Stimulated activated naive CD8-positive, alpha-beta T cell treated with anti-CD3 and anti-CD28 coated beads, Interleukin-15, amount 100 ng/mL, for 72 hours (primary cell): ENCODE results near the gene MMP17.
"Not testable (repeated sequence)": the region's sequence is repeated elsewhere in the genome, so short reads cannot be mapped to it uniquely, and the experiment has no call there.

ENCODE experiments used
- ATAC-seq: fragments of 150-1000 bp; cut with Tn5 transposase; 2 replicates; pipeline ENCODE4 v1.10.0; 2021; ENCODE audit warnings: mild to moderate bottlenecking, moderate library complexity
- DNase-seq, 2 donors: peaks; one replicate each; pipeline ENCODE4 v3.0.0; 2021 to 2022
- H3K27ac Mint-ChIP-seq, 2 donors: one replicate each; pipeline ENCODE4 v1.8.0; 2022; ENCODE audit warnings: mild to moderate bottlenecking in 2 of 2, mixed read lengths in 2 of 2, moderate library complexity in 2 of 2
- H3K27me3 Mint-ChIP-seq: one replicate; pipeline ENCODE4 v1.8.0; 2022; ENCODE audit warnings: mixed read lengths
- H3K4me1 Mint-ChIP-seq: one replicate; pipeline ENCODE4 v1.8.0; 2022; ENCODE audit warnings: mild to moderate bottlenecking, mixed read lengths
- H3K4me3 Mint-ChIP-seq, 2 donors: one replicate each; pipeline ENCODE4 v1.8.0; 2022; ENCODE audit warnings: mild to moderate bottlenecking in 2 of 2, mixed read lengths in 2 of 2, moderate library complexity in 1 of 2
- H3K9me3 Mint-ChIP-seq, 2 donors: one replicate each; pipeline ENCODE4 v1.8.0; 2022; ENCODE audit warnings: mixed read lengths in 2 of 2

The MMP17 gene

DNA sequence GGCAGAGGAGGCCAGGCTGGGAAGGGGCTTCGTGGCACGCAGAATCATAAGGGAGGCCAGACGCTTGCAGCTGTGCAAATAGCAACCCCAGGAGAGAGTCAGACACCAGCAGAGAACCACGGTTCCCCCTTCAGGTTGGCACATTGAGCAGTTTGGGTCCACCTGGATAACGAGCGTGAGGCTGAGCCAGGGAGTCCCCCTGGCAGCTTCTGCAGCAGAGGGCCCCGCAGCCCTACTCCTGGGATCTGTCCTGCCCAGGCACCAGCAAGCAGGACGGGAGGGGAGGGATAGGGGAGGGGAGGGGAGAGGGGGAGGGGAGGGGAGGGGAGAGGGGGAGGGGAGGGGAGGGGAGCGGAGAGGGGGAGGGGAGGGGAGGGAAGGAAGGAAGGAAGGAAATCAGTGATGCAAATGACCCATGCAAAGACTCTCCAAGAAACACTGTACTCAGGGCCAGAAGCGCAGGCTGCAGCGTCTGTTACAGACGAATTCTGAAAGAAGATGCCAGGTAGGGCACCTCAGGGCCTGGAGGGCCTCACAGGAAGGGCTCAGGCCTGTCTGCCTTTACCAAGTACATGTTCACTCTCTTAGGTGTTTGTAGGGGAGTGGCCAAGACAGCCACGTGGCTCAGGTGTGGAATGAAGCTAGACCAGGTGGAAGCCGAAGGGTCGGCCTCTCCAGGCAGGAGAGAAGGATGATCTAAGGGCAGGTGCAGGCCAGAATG lies 32.3 kb upstream of the MMP17 start:
- peak overlapping the region; percentile 37 to 81 for H3K27ac Mint-ChIP-seq
- DNase-seq: no peak
- H3K4me3 Mint-ChIP-seq: no peak overlapping the region
- ATAC-seq: no peak
- no peaks in the 10 kb centered on the region for H3K27me3 Mint-ChIP-seq
- no peaks in the 10 kb centered on the region for H3K9me3 Mint-ChIP-seq
- H3K4me1 Mint-ChIP-seq: no peaks in the 10 kb centered on the region

- Mint-ChIP-seq H3K9me3 (no peaks in the 10 kb centered on the region), H3K4me3 (no peak overlapping the region), H3K4me1 (no peaks in the 10 kb centered on the region), H3K27ac (peak overlapping the region; percentile 37 to 81), H3K27me3 (no peaks in the 10 kb centered on the region)
- ATAC-seq (no peak), DNase-seq (no peak)
These were observed 31.8 kb upstream of the MMP17 start for GRCh38 chr12:131796411-131796736.

- no peak for DNase-seq
- Mint-ChIP-seq H3K4me1 (no peaks in the 10 kb centered on the region), H3K4me3 (no peak overlapping the region), H3K27me3 (no peaks in the 10 kb centered on the region), H3K27ac (peak overlapping the region in 1 of 2 donors; percentile 8), H3K9me3 (no peaks in the 10 kb centered on the region)
- peak; percentile 3 for ATAC-seq
These were observed 31.2 kb upstream of the MMP17 start for GRCh38 chr12:131796754-131797587.

DNA sequence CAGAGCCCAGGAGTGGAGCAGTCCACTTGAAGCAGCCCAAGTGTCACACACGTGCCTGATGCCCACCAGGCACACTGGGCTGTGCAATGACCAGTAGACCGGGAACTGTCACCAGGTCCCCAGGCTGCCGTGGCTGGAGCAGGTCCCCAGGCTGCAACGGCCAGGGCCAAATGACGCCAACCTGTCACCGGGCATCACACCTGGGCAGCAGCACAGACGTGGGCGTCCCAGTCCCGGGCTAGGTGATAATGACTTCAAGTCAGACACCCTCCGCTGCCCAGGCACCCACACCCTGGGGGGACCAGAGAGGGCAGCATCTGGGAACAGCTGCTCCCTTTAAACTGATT lies 30.6 kb upstream of the MMP17 start:
- Mint-ChIP-seq H3K27me3 (no peaks in the 10 kb centered on the region), H3K27ac (no peak overlapping the region), H3K4me1 (no peaks in the 10 kb centered on the region), H3K4me3 (no peak overlapping the region), H3K9me3 (no peaks in the 10 kb centered on the region)
- DNase-seq (no peak), ATAC-seq (no peak)

GRCh38 chr12:131799195-131799594 lies 29.0 kb upstream of the MMP17 start:
- Mint-ChIP-seq H3K27ac (peak overlapping the region in 1 of 2 donors; percentile 25), H3K4me3 (no peak overlapping the region), H3K4me1 (no peaks in the 10 kb centered on the region), H3K27me3 (no peaks in the 10 kb centered on the region), H3K9me3 (no peaks in the 10 kb centered on the region)
- no peak for ATAC-seq
- DNase-seq: no peak

DNA sequence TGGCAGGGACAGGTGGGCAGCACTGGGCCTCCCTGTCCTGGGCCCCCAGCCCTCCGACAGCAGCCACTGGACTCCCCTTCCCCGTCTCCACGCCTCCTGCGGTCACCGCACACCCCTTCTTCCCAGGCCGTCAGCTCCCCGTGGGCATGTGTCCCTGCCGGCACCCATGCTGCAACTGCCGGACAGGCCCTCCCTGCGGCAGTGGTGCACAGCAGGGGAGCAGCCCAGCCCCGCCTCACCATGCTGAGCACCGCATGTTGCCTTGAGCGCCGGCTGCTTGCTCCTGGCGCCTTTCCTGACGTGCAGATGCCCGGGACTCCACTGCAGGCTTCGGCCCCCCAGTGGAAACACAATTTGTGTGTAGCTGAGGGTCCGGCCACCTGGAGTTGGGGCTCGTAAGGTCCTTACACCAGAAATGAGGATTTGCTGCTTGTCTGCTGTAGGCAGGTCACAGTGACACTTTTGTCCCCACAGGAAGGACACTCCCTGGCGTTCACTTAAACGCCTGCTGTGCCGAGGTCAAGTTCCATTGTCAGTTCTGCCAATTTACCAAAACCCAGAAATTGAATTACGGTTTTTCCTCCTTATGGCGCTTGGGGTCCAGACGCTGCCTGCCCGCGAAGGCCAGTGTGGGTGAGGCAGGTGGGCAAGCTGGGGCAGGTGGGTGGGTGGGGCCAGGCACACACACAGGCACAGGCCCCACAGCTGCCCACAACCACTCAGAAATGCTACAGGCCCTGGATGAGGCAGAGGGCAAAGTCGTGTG lies 28.2 kb upstream of the MMP17 start:
- Mint-ChIP-seq H3K9me3 (no peaks in the 10 kb centered on the region), H3K27ac (peak overlapping the region in 1 of 2 donors; percentile 83), H3K4me1 (no peaks in the 10 kb centered on the region), H3K4me3 (no peak overlapping the region), H3K27me3 (no peaks in the 10 kb centered on the region)
- ATAC-seq (peak; percentile 17), DNase-seq (no peak)

- no peaks in the 10 kb centered on the region for H3K4me1 Mint-ChIP-seq
- no peaks in the 10 kb centered on the region for H3K27me3 Mint-ChIP-seq
- H3K27ac Mint-ChIP-seq: no peak overlapping the region
- no peaks in the 10 kb centered on the region for H3K9me3 Mint-ChIP-seq
- DNase-seq: no peak
- no peak overlapping the region for H3K4me3 Mint-ChIP-seq
- ATAC-seq: peak; percentile 49
These were observed 27.5 kb upstream of the MMP17 start for GRCh38 chr12:131800594-131801135.

DNA sequence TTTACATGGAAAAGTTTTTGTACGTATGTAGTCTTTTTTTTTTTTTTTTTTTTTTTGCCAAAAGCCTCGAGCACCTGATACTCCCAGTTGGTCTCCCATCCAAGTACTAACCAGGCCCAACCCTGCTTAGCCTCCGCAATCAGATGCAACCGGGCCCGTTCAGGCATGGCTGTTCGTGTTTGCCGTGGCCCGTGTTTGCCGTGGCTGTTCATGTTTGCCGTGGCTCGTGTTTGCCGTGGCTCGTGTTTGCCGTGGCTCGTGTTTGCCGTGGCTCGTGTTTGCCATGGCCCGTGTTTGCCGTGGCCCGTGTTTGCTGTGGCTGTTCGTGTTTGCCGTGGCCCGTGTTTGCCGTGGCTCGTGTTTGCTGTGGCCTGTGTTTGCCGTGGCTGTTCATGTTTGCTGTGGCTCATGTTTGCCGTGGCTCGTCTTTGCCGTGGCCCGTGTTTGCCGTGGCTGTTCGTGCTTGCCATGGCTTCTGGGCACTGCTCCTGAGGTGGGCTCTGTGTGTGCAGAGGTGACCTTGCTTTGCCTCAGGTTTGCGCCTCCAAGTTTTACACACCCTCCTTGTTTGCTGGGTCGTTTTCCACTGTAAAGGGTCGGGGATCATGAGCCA lies 26.8 kb upstream of the MMP17 start:
- DNase-seq (no peak), ATAC-seq (no peak)
- peak overlapping the region in 1 of 2 donors; percentile 48 for H3K27ac Mint-ChIP-seq
- no peak overlapping the region for H3K4me3 Mint-ChIP-seq
- H3K4me1 Mint-ChIP-seq: no peaks in the 10 kb centered on the region
- no peaks in the 10 kb centered on the region for H3K9me3 Mint-ChIP-seq
- H3K27me3 Mint-ChIP-seq: no peaks in the 10 kb centered on the region

DNA sequence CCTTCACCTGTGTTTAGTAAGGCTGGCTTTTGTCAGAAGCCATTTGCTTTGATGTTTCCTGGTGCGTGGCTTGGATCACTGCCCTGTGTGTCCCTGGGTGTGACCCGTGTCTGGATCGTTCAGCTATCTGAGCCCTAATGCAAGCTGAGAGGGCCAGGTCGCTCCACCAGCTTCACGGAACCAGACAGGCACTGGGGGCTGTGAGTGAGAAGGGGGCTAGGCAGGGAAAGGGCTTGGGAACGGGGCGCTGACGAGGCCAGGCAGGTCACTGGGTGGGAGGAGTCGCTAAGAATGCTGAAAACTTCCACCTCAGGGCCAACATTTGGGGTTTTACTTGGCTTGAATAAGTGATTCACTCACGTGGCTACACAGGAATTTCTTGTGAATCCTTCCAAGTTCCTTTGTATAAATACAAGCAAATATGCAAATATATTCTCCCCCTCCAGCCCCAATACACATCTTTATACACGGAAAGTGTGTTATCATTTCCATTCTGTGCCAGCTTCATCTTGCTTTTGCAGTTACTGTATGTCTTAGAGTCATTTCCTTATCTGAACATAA lies 24.2 kb upstream of the MMP17 start:
- no peaks in the 10 kb centered on the region for H3K27me3 Mint-ChIP-seq
- DNase-seq (no peak), ATAC-seq (no peak)
- no peaks in the 10 kb centered on the region for H3K9me3 Mint-ChIP-seq
- H3K4me3 Mint-ChIP-seq: no peak overlapping the region
- no peaks in the 10 kb centered on the region for H3K4me1 Mint-ChIP-seq
- no peak overlapping the region for H3K27ac Mint-ChIP-seq

- DNase-seq: no peak
- Mint-ChIP-seq H3K4me1 (no peaks in the 10 kb centered on the region), H3K9me3 (no peaks in the 10 kb centered on the region), H3K4me3 (no peak overlapping the region), H3K27me3 (no peaks in the 10 kb centered on the region), H3K27ac (no peak overlapping the region)
- ATAC-seq: no peak
These were observed 22.8 kb upstream of the MMP17 start for GRCh38 chr12:131805421-131805820.

GRCh38 chr12:131806674-131807073 lies 21.5 kb upstream of the MMP17 start:
- peaks cover 0 to 2% of the 10 kb centered on the region in 2 donors for H3K9me3 Mint-ChIP-seq
- ATAC-seq (no peak), DNase-seq (no peak)
- no peaks in the 10 kb centered on the region for H3K27me3 Mint-ChIP-seq
- H3K4me3 Mint-ChIP-seq: no peak overlapping the region
- H3K4me1 Mint-ChIP-seq: no peaks in the 10 kb centered on the region
- no peak overlapping the region for H3K27ac Mint-ChIP-seq

DNA sequence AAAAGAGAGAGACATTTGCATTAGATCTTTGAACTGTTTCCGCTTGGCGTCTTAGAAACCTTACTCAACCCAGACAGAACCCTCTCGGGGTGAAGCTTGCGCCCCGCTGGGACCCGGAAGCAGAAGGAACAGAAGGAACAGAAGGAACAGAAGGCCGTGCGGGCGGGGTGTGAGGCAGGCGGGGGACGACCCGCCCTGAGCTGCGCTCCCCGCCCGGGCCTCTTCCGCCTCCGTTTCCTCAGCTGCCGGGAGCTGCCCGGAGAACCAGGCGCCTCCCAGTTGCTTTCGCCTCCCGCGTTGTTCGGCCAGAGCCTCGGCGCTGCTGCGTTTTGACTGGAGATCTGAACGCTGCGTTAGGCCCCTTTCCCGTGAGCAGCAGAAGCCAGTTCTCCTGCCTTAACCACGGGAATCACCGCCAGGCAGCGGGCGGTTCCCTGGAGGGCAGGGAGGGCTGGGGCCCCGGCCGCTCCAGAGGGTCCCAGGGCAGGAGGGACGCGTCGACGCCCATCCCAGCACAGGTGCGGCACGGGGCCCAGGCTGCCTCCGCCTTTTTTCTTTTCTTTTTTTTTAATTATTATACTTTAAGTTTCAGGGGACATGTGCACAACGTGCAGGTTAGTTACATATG lies 19.3 kb upstream of the MMP17 start:
- Mint-ChIP-seq H3K4me3 (peak overlapping the region; percentile 46 to 84), H3K27ac (peak overlapping the region; percentile 59 to 74), H3K9me3 (peaks cover 6 to 23% of the 10 kb centered on the region in 2 donors), H3K27me3 (no peaks in the 10 kb centered on the region), H3K4me1 (no peaks in the 10 kb centered on the region)
- DNase-seq (peak; percentile 26 to 30), ATAC-seq (peak; percentile 86)

DNA sequence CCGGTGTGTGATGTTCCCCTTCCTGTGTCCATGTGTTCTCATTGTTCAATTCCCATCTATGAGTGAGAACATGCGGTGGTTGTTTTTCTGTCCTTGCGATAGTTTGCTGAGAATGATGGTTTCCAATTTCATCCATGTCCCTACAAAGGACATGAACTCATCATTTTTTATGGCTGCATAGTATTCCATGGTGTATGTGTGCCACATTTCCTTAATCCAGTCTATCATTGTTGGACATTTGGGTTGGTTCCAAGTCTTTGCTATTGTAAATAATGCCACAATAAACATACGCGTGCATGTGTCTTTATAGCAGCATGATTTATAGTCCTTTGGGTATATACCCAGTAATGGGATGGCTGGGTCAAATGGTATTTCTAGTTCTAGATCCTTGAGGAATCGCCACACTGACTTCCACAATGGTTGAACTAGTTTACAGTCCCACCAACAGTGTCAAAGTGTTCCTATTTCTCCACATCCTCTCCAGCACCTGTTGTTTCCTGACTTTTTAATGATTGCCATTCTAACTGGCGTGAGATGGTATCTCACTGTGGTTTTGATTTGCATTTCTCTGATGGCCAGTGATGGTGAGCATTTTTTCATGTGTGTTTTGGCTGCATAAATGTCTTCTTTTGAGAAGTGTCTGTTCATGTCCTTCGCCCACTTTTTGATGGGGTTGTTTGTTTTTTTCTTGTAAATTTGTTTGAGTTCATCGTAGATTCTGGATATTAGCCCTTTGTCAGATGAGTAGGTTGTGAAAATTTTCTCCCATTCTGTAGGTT lies 18.5 kb upstream of the MMP17 start:
- not testable (repeated sequence) for H3K27me3 Mint-ChIP-seq, DNase-seq, ATAC-seq, H3K4me1 Mint-ChIP-seq, H3K27ac Mint-ChIP-seq
- Mint-ChIP-seq H3K9me3 (peaks cover 6 to 23% of the 10 kb centered on the region in 2 donors), H3K4me3 (peak overlapping the region; percentile 46)

GRCh38 chr12:131810726-131811125 lies 17.5 kb upstream of the MMP17 start:
- no peaks in the 10 kb centered on the region for H3K27me3 Mint-ChIP-seq
- DNase-seq: no peak
- H3K4me1 Mint-ChIP-seq: no peaks in the 10 kb centered on the region
- no peak overlapping the region for H3K27ac Mint-ChIP-seq
- ATAC-seq: no peak
- peaks cover 6 to 23% of the 10 kb centered on the region in 2 donors for H3K9me3 Mint-ChIP-seq
- H3K4me3 Mint-ChIP-seq: no peak overlapping the region
